Liver (tissue), 9 donors: ENCODE measurements around the gene OSBPL5. TPM values are rescaled to one million over a fixed set of nuclear protein-coding genes. Genes with fewer than 3 reads are reported as not detected.

Experiments used
- DNase-seq: peaks from one replicate; pipeline ENCODE4 v3.0.0-alpha.2; 2017; ENCODE audit warnings: low spot score
- H3K27ac ChIP-seq, 2 donors: one replicate each; pipeline ENCODE4 v1.7.0; 2013; ENCODE audit warnings: inconsistent platforms in 2 of 2, low read length in 2 of 2, control low read depth in 1 of 2, low read depth in 1 of 2, mild to moderate bottlenecking in 1 of 2
- H3K27me3 ChIP-seq, 4 donors: one replicate each; pipeline versions ENCODE4 v1.6.1 to v1.7.0; 2013; ENCODE audit warnings: low read length in 3 of 4, inconsistent platforms in 1 of 4, mild to moderate bottlenecking in 1 of 4, moderate library complexity in 1 of 4; ENCODE audit not compliant: control insufficient read depth in 4 of 4, insufficient read depth in 4 of 4
- H3K36me3 ChIP-seq, 4 donors: one replicate each; pipeline versions ENCODE4 v1.6.1 to v1.7.0; 2013; ENCODE audit warnings: low read length in 3 of 4, mild to moderate bottlenecking in 3 of 4, low read depth in 1 of 4, moderate library complexity in 1 of 4; ENCODE audit not compliant: control insufficient read depth in 4 of 4, insufficient read depth in 3 of 4
- H3K4me1 ChIP-seq, 4 donors: one replicate each; pipeline versions ENCODE4 v1.6.1 to v1.7.0; 2013; ENCODE audit warnings: low read length in 3 of 4, mild to moderate bottlenecking in 3 of 4, moderate library complexity in 1 of 4; ENCODE audit not compliant: control insufficient read depth in 4 of 4, insufficient read depth in 4 of 4
- H3K4me3 ChIP-seq, 3 donors: one replicate each; pipeline versions ENCODE4 v1.6.1 to v1.7.0; 2013; ENCODE audit warnings: low read length in 3 of 3, control low read depth in 1 of 3, low read depth in 1 of 3, mild to moderate bottlenecking in 1 of 3
- H3K9ac ChIP-seq, 2 donors: one replicate each; pipeline ENCODE4 v1.7.0; 2013; ENCODE audit warnings: low read length in 2 of 2, mild to moderate bottlenecking in 2 of 2, moderate library complexity in 2 of 2, control low read depth in 1 of 2, low read depth in 1 of 2
- H3K9me3 ChIP-seq, 4 donors: one replicate each; pipeline versions ENCODE4 v1.6.1 to v1.7.0; 2013; ENCODE audit warnings: low read length in 3 of 4; ENCODE audit not compliant: control insufficient read depth in 4 of 4
- CTCF ChIP-seq: fragments of 150-350 bp; IDR thresholded peaks from 2 replicates; pipeline ENCODE4 v1.5.1; 2017; ENCODE audit warnings: improper control_type of control experiment, low read depth, low read length; ENCODE audit not compliant: missing input control
- EGR1 ChIP-seq, 2 donors: IDR thresholded peaks; 2 replicates each; pipeline ENCODE4 v1.6.1; 2016 to 2018; ENCODE audit warnings: antibody characterized with exemption in 2 of 2, low read depth in 2 of 2
- FOXA1 ChIP-seq: IDR thresholded peaks from 2 replicates; pipeline ENCODE4 v1.6.1; 2016; ENCODE audit warnings: antibody characterized with exemption
- FOXA2 ChIP-seq: IDR thresholded peaks from 2 replicates; pipeline ENCODE4 v1.6.1; 2016; ENCODE audit warnings: antibody characterized with exemption
- GABPA ChIP-seq, 2 donors: IDR thresholded peaks in 1 of 2; conservative IDR thresholded peaks in 1 of 2; 2 replicates each; pipeline ENCODE4 v1.6.1; 2016; ENCODE audit warnings: antibody characterized with exemption in 2 of 2, mild to moderate bottlenecking in 1 of 2, moderate library complexity in 1 of 2
- HNF4A ChIP-seq, 2 donors: conservative IDR thresholded peaks; 2 replicates each; pipeline ENCODE4 v1.6.1; 2016; ENCODE audit warnings: antibody characterized with exemption in 2 of 2, mild to moderate bottlenecking in 2 of 2
- HNF4G ChIP-seq: IDR thresholded peaks from 2 replicates; pipeline ENCODE4 v1.6.1; 2016; ENCODE audit warnings: antibody characterized with exemption
- JUND ChIP-seq, 2 donors: IDR thresholded peaks; 2 replicates each; pipeline ENCODE4 v1.6.1; 2016; ENCODE audit warnings: antibody characterized with exemption in 2 of 2
- NR2F2 ChIP-seq: IDR thresholded peaks from 2 replicates; pipeline ENCODE4 v1.6.1; 2016; ENCODE audit warnings: antibody characterized with exemption
- RAD21 ChIP-seq, 2 donors: IDR thresholded peaks; 2 replicates each; pipeline ENCODE4 v1.6.1; 2016; ENCODE audit warnings: antibody characterized with exemption in 2 of 2, mild to moderate bottlenecking in 2 of 2
- REST ChIP-seq: IDR thresholded peaks from 2 replicates; pipeline ENCODE4 v1.6.1; 2016; ENCODE audit warnings: antibody characterized with exemption, mild to moderate bottlenecking
- RXRA ChIP-seq, 2 donors: IDR thresholded peaks; 2 replicates each; pipeline ENCODE4 v1.6.1; 2017 to 2018; ENCODE audit warnings: antibody characterized with exemption in 2 of 2, mild to moderate bottlenecking in 1 of 2
- SP1 ChIP-seq: IDR thresholded peaks from 2 replicates; pipeline ENCODE4 v1.6.1; 2018; ENCODE audit warnings: antibody characterized with exemption, mild to moderate bottlenecking
- TAF1 ChIP-seq: conservative IDR thresholded peaks from 2 replicates; pipeline ENCODE4 v1.6.1; 2016; ENCODE audit warnings: antibody characterized with exemption, mild to moderate bottlenecking
- YY1 ChIP-seq: IDR thresholded peaks from 2 replicates; pipeline ENCODE4 v1.6.1; 2016; ENCODE audit warnings: antibody characterized with exemption, mild to moderate bottlenecking
- ZBTB33 ChIP-seq: IDR thresholded peaks from 2 replicates; pipeline ENCODE4 v1.6.1; 2016; ENCODE audit warnings: antibody characterized with exemption
- WGBS: extraction: QIAGEN DNeasy Blood & Tissue Kit; methylation state at CpG from one replicate; pipeline ENCODE4 v1.1.7; 2013; 5-methylcytosine and 5-hydroxymethylcytosine counted together
- polyA plus RNA-seq, 2 donors: library from polyadenylated mRNA; stranded (reverse) in 1 of 2; unstranded in 1 of 2; fragments of 200-250 nt in 1 of 2; fragments of >200 nt in 1 of 2; fragmentation: Nextera tagmentation in 1 of 2; extraction: Ambion mirVana in 1 of 2; gene quantifications; one replicate each; pipeline versions ENCODE4 v1.2.1 to v1.2.3, GENCODE V29; 2013 to 2015
- total RNA-seq, 2 donors: library from RNA; depleted of rRNA; stranded (reverse); fragments of >200 nt; gene quantifications; one replicate each; pipeline ENCODE4 v1.2.3, GENCODE V29; 2014
- TF ChIP-seq, protein P1 (sequence below): IDR thresholded peaks from 2 replicates; pipeline ENCODE4 v1.6.1; 2016; ENCODE audit warnings: antibody characterized with exemption
- TF ChIP-seq, protein P2 (sequence below): IDR thresholded peaks from 2 replicates; pipeline ENCODE4 v1.6.1; 2016; ENCODE audit warnings: antibody characterized with exemption
- donor health status: healthy.
- donor health status: healthy.
- donor health status: healthy.
- donor health status: healthy.
- donor health status: healthy.

OSBPL5 gene
- total and polyA plus RNA-seq, 4 donors = 0.74 to 6.2 (median 3.9) TPM

DNA sequence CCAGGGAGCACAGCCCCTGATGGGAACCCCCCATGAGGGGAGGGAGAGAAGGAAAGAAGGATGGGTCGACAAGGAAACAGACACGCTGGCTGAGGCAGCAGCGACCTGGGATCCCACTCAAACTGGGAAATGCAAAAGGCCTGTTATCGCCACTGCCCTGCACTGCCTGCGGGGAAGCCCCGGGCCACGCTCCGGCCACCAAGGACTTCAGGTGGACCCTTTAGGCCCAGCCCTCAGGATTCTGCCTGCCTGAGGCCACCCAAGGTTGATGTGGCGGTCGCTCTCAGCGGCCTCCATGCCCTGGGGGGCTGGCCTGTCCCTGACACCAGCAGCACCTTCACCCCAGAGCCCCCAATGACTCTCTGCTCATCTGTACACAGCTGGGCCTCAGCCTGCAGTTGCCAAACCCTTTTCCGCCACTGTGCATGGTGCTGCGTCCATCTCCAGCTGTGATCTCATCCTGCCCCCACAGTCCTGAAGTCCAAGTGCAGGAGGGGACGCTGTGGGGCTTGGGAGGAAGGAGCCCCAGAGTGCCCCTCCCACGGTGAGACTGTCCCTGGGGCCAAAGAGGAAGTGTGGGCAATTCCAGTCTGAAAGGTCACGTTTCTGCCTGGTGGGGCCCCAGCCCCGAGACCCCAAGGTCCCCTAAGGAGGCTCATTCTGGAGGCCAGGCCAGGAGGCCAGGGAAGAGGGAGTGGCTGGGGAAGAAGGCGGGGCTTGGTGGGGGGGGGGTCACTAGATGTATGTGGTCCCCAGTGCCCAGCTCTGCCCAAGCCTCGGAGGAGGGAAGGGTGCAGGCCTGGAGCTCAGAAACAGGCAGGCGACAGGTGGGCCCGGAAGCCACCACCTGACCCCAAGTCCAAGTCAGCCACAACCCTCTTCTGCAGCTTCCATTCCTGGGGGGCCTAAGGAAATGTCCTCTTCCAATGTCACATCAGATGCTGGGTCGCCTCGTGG lies 31.6 kb downstream of the OSBPL5 start:
- Histone ChIP-seq H3K36me3 (no peaks in the 10 kb centered on the region), H3K4me3 (no peak overlapping the region), H3K27ac (no peak overlapping the region), H3K9ac (no peak overlapping the region), H3K9me3 (no peaks in the 10 kb centered on the region), H3K4me1 (peaks cover 0 to 5% (median 0%) of the 10 kb centered on the region in 4 donors), H3K27me3 (no peaks in the 10 kb centered on the region)
- TF ChIP-seq GABPA (IDR thresholded peaks at IDR 0.05 in 1 of 2, conservative IDR thresholded peaks at IDR 0.05 in 1 of 2) (no peak), YY1 (no peak), HNF4A (conservative IDR thresholded peaks at IDR 0.05) (no peak), JUND (IDR thresholded peaks at IDR 0.05) (no peak), RAD21 (IDR thresholded peaks at IDR 0.05) (no peak), NR2F2 (no peak), ZBTB33 (no peak), TAF1 (no peak), FOXA2 (no peak), CTCF (no peak), HNF4G (no peak), RXRA (IDR thresholded peaks at IDR 0.05) (no peak), SP1 (no peak), FOXA1 (no peak), EGR1 (IDR thresholded peaks at IDR 0.05; ENCODE audit: low read depth in 2 of 2) (no peak), REST (no peak)
- TF ChIP-seq, protein P1, sequence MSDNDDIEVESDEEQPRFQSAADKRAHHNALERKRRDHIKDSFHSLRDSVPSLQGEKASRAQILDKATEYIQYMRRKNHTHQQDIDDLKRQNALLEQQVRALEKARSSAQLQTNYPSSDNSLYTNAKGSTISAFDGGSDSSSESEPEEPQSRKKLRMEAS = no peak
- TF ChIP-seq, protein P2, sequence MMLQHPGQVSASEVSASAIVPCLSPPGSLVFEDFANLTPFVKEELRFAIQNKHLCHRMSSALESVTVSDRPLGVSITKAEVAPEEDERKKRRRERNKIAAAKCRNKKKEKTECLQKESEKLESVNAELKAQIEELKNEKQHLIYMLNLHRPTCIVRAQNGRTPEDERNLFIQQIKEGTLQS = no peak
- no peak for DNase-seq
- WGBS = 90% methylated on average over 23 of the region's 23 CpGs
